Measurements from ENCODE around the gene CSMD2. TPM values are rescaled to one million over a fixed set of nuclear protein-coding genes. Genes with fewer than 3 reads are reported as not detected.

The CSMD2 gene
- total and polyA plus RNA-seq, 2 donors (not counting 1 experiment from before 2014, with no cell fraction given), result 2.2 to 7.6 TPM

GRCh38 chr1:33719326-33719725 is 445.7 kb downstream of the CSMD2 start:
- Histone ChIP-seq H3K9ac (ENCODE audit: insufficient read depth, low read length) (no peak overlapping the region), H3K9me3 (ENCODE audit: control insufficient read depth, insufficient read depth, low read depth, low read length) (no peaks in the 10 kb centered on the region), H4K20me1 (ENCODE audit: control insufficient read depth, extremely low read depth, insufficient read depth, low read length) (no peaks in the 10 kb centered on the region), H2AFZ (ENCODE audit: low read length) (no peak overlapping the region), H3K36me3 (ENCODE audit: control insufficient read depth, insufficient read depth, low read length) (no peaks in the 10 kb centered on the region), H3K27ac (ENCODE audit: insufficient read depth, low read length) (no peak overlapping the region), H3K4me1 (ENCODE audit: control insufficient read depth, extremely low read depth, insufficient read depth, low read length) (no peaks in the 10 kb centered on the region), H3K27me3 (ENCODE audit: control insufficient read depth, insufficient read depth, low read length) (no peaks in the 10 kb centered on the region), H3K4me3 (replicated peaks in 1 of 4; ENCODE audit: control extremely low read depth in 1 of 4, insufficient read depth in 1 of 4, low read depth in 3 of 4, low read length in 4 of 4) (no peak overlapping the region), H3K79me2 (ENCODE audit: control insufficient read depth, insufficient read depth, low read length) (no peaks in the 10 kb centered on the region), H3K4me2 (ENCODE audit: extremely low read depth, insufficient read depth, low read length) (no peak overlapping the region)
- no peak for TF ChIP-seq CTCF (conservative IDR thresholded peaks at IDR 0.05 in 1 of 2, IDR thresholded peaks at IDR 0.05 in 1 of 2; ENCODE audit: low read depth in 1 of 2, low read length in 2 of 2)
- TF ChIP-seq EZH2 (IDR thresholded peaks at IDR 0.05; ENCODE audit: low read length, missing control alignments), result no peak
- no peak for DNase-seq (ENCODE audit: low read depth in 2 of 2)

GRCh38 chr1:33718186-33718585 is 446.8 kb downstream of the CSMD2 start:
- Histone ChIP-seq H3K9ac (ENCODE audit: insufficient read depth, low read length) (no peak overlapping the region), H3K9me3 (ENCODE audit: control insufficient read depth, insufficient read depth, low read depth, low read length) (no peaks in the 10 kb centered on the region), H3K79me2 (ENCODE audit: control insufficient read depth, insufficient read depth, low read length) (no peaks in the 10 kb centered on the region), H3K27me3 (ENCODE audit: control insufficient read depth, insufficient read depth, low read length) (no peaks in the 10 kb centered on the region), H3K4me2 (ENCODE audit: extremely low read depth, insufficient read depth, low read length) (no peak overlapping the region), H4K20me1 (ENCODE audit: control insufficient read depth, extremely low read depth, insufficient read depth, low read length) (no peaks in the 10 kb centered on the region), H3K4me1 (ENCODE audit: control insufficient read depth, extremely low read depth, insufficient read depth, low read length) (no peaks in the 10 kb centered on the region), H3K27ac (ENCODE audit: insufficient read depth, low read length) (no peak overlapping the region), H3K36me3 (ENCODE audit: control insufficient read depth, insufficient read depth, low read length) (no peaks in the 10 kb centered on the region), H2AFZ (ENCODE audit: low read length) (no peak overlapping the region), H3K4me3 (replicated peaks in 1 of 4; ENCODE audit: control extremely low read depth in 1 of 4, insufficient read depth in 1 of 4, low read depth in 3 of 4, low read length in 4 of 4) (no peak overlapping the region)
- no peak for DNase-seq (ENCODE audit: low read depth in 2 of 2)
- TF ChIP-seq CTCF (conservative IDR thresholded peaks at IDR 0.05 in 1 of 2, IDR thresholded peaks at IDR 0.05 in 1 of 2; ENCODE audit: low read depth in 1 of 2, low read length in 2 of 2) (no peak), EZH2 (IDR thresholded peaks at IDR 0.05; ENCODE audit: low read length, missing control alignments) (no peak)

- TF ChIP-seq EZH2 (IDR thresholded peaks at IDR 0.05; ENCODE audit: low read length, missing control alignments) (no peak), CTCF (conservative IDR thresholded peaks at IDR 0.05 in 1 of 2, IDR thresholded peaks at IDR 0.05 in 1 of 2; ENCODE audit: low read depth in 1 of 2, low read length in 2 of 2) (no peak)
- Histone ChIP-seq H3K4me1 (ENCODE audit: control insufficient read depth, extremely low read depth, insufficient read depth, low read length) (no peaks in the 10 kb centered on the region), H3K9me3 (ENCODE audit: control insufficient read depth, insufficient read depth, low read depth, low read length) (no peaks in the 10 kb centered on the region), H3K27me3 (ENCODE audit: control insufficient read depth, insufficient read depth, low read length) (no peaks in the 10 kb centered on the region), H3K79me2 (ENCODE audit: control insufficient read depth, insufficient read depth, low read length) (no peaks in the 10 kb centered on the region), H3K27ac (ENCODE audit: insufficient read depth, low read length) (no peak overlapping the region), H3K9ac (ENCODE audit: insufficient read depth, low read length) (no peak overlapping the region), H3K4me3 (replicated peaks in 1 of 4; ENCODE audit: control extremely low read depth in 1 of 4, insufficient read depth in 1 of 4, low read depth in 3 of 4, low read length in 4 of 4) (no peak overlapping the region), H2AFZ (ENCODE audit: low read length) (no peak overlapping the region), H3K4me2 (ENCODE audit: extremely low read depth, insufficient read depth, low read length) (no peak overlapping the region), H4K20me1 (ENCODE audit: control insufficient read depth, extremely low read depth, insufficient read depth, low read length) (no peaks in the 10 kb centered on the region), H3K36me3 (ENCODE audit: control insufficient read depth, insufficient read depth, low read length) (no peaks in the 10 kb centered on the region)
- DNase-seq (ENCODE audit: low read depth in 2 of 2), result no peak
Measured at GRCh38 chr1:33716976-33717688, 447.9 kb downstream of the CSMD2 start.
